Panc1 (cell line): ENCODE results near the gene PLAAT2. TPM values are rescaled to one million over a fixed set of nuclear protein-coding genes. Genes with fewer than 3 reads are reported as not detected.

Experiments
- ATAC-seq: fragments of 200-7000 bp; cut with Tn5 transposase; 2 replicates; pipeline ENCODE4 v1.9.1; 2020; ENCODE audit warnings: mild to moderate bottlenecking, moderate library complexity
- BruUV-seq: library from RNA; stranded (reverse); fragments of 400-500 nt; replicated peaks from 2 replicates; lab custom pipeline; 2021; lab: Mats Ljungman, UMichigan
- CTCF ChIA-PET: fragments of 300-600 bp; sonication (Branson Sonifier 250); formaldehyde crosslinking; loops from one replicate; lab custom pipeline; 2022; ENCODE audit warnings: antibody characterized with exemption; lab: Charles Lee
- POLR2A ChIA-PET: fragments of 300-600 bp; sonication (Branson Sonifier 250); formaldehyde crosslinking; loops from one replicate; lab custom pipeline; 2022; ENCODE audit warnings: antibody characterized with exemption; lab: Charles Lee
- DNase-seq: peaks from one replicate; pipeline ENCODE4 v3.0.0-alpha.2; 2010; ENCODE audit warnings: low read depth, low spot score
- H3K27ac ChIP-seq: 2 replicates; pipeline ENCODE4 v1.5.1; 2011; ENCODE audit warnings: mild to moderate bottlenecking, low read length, inconsistent platforms
- H3K27me3 ChIP-seq: fragments of 200-500 bp; sonication (Bioruptor generic); 2 replicates; pipeline ENCODE4 v1.6.0; 2014; ENCODE audit warnings: low read length, inconsistent platforms; ENCODE audit not compliant: control insufficient read depth, insufficient read depth
- H3K36me3 ChIP-seq: fragments of 200-500 bp; sonication (Bioruptor generic); 2 replicates; pipeline ENCODE4 v1.5.1; 2014; ENCODE audit warnings: inconsistent platforms, mild to moderate bottlenecking, low read length, moderate library complexity; ENCODE audit not compliant: control insufficient read depth, insufficient read depth
- H3K4me1 ChIP-seq: 2 replicates; pipeline ENCODE4 v1.5.1; 2011; ENCODE audit warnings: inconsistent platforms, mild to moderate bottlenecking, low read length, moderate library complexity; ENCODE audit not compliant: control insufficient read depth, insufficient read depth
- H3K4me3 ChIP-seq, 2 experiments: 2 replicates each; pipeline ENCODE4 v1.5.1; 2011 to 2012; ENCODE audit warnings: low read depth in 2 of 2, low read length in 2 of 2, mild to moderate bottlenecking in 2 of 2, inconsistent platforms in 1 of 2, moderate library complexity in 1 of 2
- H3K9me3 ChIP-seq: fragments of 200-500 bp; sonication (Bioruptor generic); 2 replicates; pipeline ENCODE4 v1.5.1; 2014; ENCODE audit warnings: low read depth, mild to moderate bottlenecking, inconsistent platforms, low read length, moderate library complexity; ENCODE audit not compliant: control insufficient read depth, insufficient read depth
- POLR2AphosphoS5 ChIP-seq: IDR thresholded peaks from 2 replicates; pipeline ENCODE4 v1.6.1; 2012; ENCODE audit warnings: mild to moderate bottlenecking, low read depth, low read length, moderate library complexity
- SIN3A ChIP-seq: IDR thresholded peaks from 2 replicates; pipeline ENCODE4 v1.6.1; 2012; ENCODE audit warnings: low read depth, mild to moderate bottlenecking, low read length, moderate library complexity, borderline replicate concordance; ENCODE audit not compliant: insufficient read depth
- TCF7L2 ChIP-seq: IDR thresholded peaks from 2 replicates; pipeline ENCODE4 v1.6.1; 2011; ENCODE audit warnings: mild to moderate bottlenecking, low read depth, low read length, inconsistent platforms
- in situ Hi-C: cut with HindIII; loops from 2 replicates; pipeline ENCODE4 v1.10.0; 2016; ENCODE audit warnings: low sequenced_read_pairs, low pct_unique_long_range_greater_than_20kb
- intact Hi-C: fragments of 100-400 bp; cut with micrococcal nuclease; formaldehyde crosslinking; loops from one replicate; pipeline ENCODE4 v1.10.0; 2022; ENCODE audit not compliant: unreplicated experiment
- total RNA-seq: library from RNA; stranded (reverse); gene quantifications from one replicate; pipeline ENCODE4 v1.2.1, GENCODE V29; 2021; ENCODE audit not compliant: unreplicated experiment
- TF ChIP-seq, protein P1 (sequence below): fragments of 450-650 bp; IDR thresholded peaks from 2 replicates; pipeline ENCODE4 v1.5.1; 2017; ENCODE audit warnings: mild to moderate bottlenecking
- TF ChIP-seq, protein P2 (sequence below), 2 experiments: IDR thresholded peaks; 2 replicates each; pipeline ENCODE4 v1.6.1; 2011 to 2012; ENCODE audit warnings: low read depth in 2 of 2, control low read depth in 1 of 2, low read length in 1 of 2, mild to moderate bottlenecking in 1 of 2, moderate library complexity in 1 of 2; ENCODE audit not compliant: insufficient read depth in 1 of 2

Gene PLAAT2
- total RNA-seq, 1 experiment from 2014 or later, result not detected

DNA sequence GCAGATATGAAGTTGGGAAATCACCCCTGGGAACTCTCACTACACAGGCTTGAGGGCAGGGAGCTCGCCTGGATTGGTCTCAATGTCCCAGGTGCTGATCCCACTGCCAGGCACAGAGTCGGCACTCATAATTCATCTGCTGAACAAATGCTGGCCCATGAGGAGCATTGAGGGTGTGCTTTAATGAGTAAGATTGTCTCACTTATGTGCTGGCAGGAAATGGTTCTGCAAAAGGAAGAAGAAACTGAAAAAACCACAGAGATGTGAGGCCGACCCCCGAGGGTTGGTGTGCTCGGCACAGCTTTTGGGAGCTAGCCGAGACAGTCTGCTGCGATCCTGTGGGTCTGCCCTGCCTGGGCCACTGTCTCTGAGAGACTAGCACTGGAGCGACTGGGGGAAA is 9.4 kb downstream of the PLAAT2 start:
- no peak overlapping the region for H3K27ac ChIP-seq
- CTCF ChIA-PET, result no interaction called here
- no peaks in the 10 kb centered on the region for H3K36me3 ChIP-seq
- ATAC-seq (no peak), DNase-seq (no peak)
- intact Hi-C loops, result no loop called here
- no peaks in the 10 kb centered on the region for H3K9me3 ChIP-seq
- H3K4me3 ChIP-seq, result no peak overlapping the region
- BruUV-seq, result no TSS peak
- in situ Hi-C loops, result no loop called here
- H3K27me3 ChIP-seq, result no peaks in the 10 kb centered on the region
- TF ChIP-seq SIN3A (no peak), TCF7L2 (no peak), POLR2AphosphoS5 (no peak)
- TF ChIP-seq, protein P1, sequence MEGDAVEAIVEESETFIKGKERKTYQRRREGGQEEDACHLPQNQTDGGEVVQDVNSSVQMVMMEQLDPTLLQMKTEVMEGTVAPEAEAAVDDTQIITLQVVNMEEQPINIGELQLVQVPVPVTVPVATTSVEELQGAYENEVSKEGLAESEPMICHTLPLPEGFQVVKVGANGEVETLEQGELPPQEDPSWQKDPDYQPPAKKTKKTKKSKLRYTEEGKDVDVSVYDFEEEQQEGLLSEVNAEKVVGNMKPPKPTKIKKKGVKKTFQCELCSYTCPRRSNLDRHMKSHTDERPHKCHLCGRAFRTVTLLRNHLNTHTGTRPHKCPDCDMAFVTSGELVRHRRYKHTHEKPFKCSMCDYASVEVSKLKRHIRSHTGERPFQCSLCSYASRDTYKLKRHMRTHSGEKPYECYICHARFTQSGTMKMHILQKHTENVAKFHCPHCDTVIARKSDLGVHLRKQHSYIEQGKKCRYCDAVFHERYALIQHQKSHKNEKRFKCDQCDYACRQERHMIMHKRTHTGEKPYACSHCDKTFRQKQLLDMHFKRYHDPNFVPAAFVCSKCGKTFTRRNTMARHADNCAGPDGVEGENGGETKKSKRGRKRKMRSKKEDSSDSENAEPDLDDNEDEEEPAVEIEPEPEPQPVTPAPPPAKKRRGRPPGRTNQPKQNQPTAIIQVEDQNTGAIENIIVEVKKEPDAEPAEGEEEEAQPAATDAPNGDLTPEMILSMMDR, result no peak
- TF ChIP-seq, protein P2, sequence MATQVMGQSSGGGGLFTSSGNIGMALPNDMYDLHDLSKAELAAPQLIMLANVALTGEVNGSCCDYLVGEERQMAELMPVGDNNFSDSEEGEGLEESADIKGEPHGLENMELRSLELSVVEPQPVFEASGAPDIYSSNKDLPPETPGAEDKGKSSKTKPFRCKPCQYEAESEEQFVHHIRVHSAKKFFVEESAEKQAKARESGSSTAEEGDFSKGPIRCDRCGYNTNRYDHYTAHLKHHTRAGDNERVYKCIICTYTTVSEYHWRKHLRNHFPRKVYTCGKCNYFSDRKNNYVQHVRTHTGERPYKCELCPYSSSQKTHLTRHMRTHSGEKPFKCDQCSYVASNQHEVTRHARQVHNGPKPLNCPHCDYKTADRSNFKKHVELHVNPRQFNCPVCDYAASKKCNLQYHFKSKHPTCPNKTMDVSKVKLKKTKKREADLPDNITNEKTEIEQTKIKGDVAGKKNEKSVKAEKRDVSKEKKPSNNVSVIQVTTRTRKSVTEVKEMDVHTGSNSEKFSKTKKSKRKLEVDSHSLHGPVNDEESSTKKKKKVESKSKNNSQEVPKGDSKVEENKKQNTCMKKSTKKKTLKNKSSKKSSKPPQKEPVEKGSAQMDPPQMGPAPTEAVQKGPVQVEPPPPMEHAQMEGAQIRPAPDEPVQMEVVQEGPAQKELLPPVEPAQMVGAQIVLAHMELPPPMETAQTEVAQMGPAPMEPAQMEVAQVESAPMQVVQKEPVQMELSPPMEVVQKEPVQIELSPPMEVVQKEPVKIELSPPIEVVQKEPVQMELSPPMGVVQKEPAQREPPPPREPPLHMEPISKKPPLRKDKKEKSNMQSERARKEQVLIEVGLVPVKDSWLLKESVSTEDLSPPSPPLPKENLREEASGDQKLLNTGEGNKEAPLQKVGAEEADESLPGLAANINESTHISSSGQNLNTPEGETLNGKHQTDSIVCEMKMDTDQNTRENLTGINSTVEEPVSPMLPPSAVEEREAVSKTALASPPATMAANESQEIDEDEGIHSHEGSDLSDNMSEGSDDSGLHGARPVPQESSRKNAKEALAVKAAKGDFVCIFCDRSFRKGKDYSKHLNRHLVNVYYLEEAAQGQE (IDR thresholded peaks at IDR 0.05; ENCODE audit: insufficient read depth in 1 of 2, low read depth in 2 of 2, low read length in 1 of 2), result no peak
- no peaks in the 10 kb centered on the region for H3K4me1 ChIP-seq
- POLR2A ChIA-PET, result no interaction called here

DNA sequence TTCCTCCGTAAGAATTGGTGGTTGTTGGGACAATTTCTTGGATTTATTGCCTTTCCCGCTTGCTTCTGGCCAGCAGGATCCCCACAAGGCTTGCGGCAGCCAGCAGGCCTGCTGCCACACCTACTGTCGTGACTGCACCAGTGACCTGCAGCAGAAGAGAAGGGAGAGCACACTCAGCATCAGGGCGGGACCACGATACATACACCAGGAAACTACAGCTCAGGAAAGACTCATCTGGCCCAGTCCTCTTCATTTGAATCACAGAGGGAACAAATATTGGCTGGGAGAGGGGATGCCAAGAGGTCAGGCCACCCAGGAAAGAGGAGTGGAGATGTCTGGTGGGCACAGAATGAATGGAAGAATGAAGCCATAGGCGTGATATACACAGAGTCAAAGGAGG is 10.3 kb downstream of the PLAAT2 start:
- intact Hi-C loops, result no loop called here
- in situ Hi-C loops, result no loop called here
- Histone ChIP-seq H3K9me3 (no peaks in the 10 kb centered on the region), H3K4me3 (no peak overlapping the region), H3K27me3 (no peaks in the 10 kb centered on the region), H3K4me1 (no peaks in the 10 kb centered on the region), H3K27ac (no peak overlapping the region), H3K36me3 (no peaks in the 10 kb centered on the region)
- TF ChIP-seq, protein P2 (IDR thresholded peaks at IDR 0.05; ENCODE audit: insufficient read depth in 1 of 2, low read depth in 2 of 2, low read length in 1 of 2), result no peak
- no peak for TF ChIP-seq TCF7L2
- no peak for TF ChIP-seq POLR2AphosphoS5
- no peak for TF ChIP-seq SIN3A
- TF ChIP-seq, protein P1, result no peak
- ChIA-PET POLR2A (no interaction called here), CTCF (no interaction called here)
- ATAC-seq (no peak), DNase-seq (no peak)
- BruUV-seq, result no TSS peak
